A549 (cell line): Measurements from ENCODE around the gene ABCA5. TPM values are rescaled to one million over a fixed set of nuclear protein-coding genes. Genes with fewer than 3 reads are reported as not detected.
"Not testable (repeated sequence)": the region's sequence is repeated elsewhere in the genome, so short reads cannot be mapped to it uniquely, and the experiment has no call there.

Experiments
- ATAC-seq, 2 experiments: fragments of 200-7000 bp in 1 of 2; fragments of >200 bp in 1 of 2; cut with Nextera tagmentation in 1 of 2; cut with Tn5 transposase in 1 of 2; 3 replicates each; pipeline versions ENCODE4 v1.8.0 to v1.9.1; 2018 to 2020; ENCODE audit warnings: mild to moderate bottlenecking in 1 of 2, moderate library complexity in 1 of 2
- CTCF ChIA-PET: fragments of 300-600 bp; sonication (Branson Sonifier 250); formaldehyde crosslinking; extraction: SDS; loops from one replicate; lab custom pipeline; 2021; ENCODE audit warnings: antibody characterized with exemption, inconsistent platforms; lab: Yijun Ruan, JAX
- POLR2A ChIA-PET: fragments of 350-600 bp; formaldehyde crosslinking; extraction: SDS; loops from one replicate; lab custom pipeline; 2021; ENCODE audit warnings: antibody characterized with exemption, inconsistent platforms; lab: Yijun Ruan, JAX
- DNase-seq, 2 experiments: peaks; one replicate each; pipeline versions ENCODE4 v3.0.0 to v3.0.0-alpha.2; 2011 to 2016; ENCODE audit warnings: low read depth in 1 of 2, low spot score in 1 of 2
- FAIRE-seq: peaks from 2 replicates; lab custom pipeline; 2011; peaks lifted over from hg19 to GRCh38; lab: Jason Lieb, UNC
- H3K27ac ChIP-seq, 2 experiments: fragments of >200 bp; sonication (Bioruptor Twin); formaldehyde crosslinking; 3 replicates each; pipeline ENCODE4 v1.5.1; 2016 to 2017
- H3K4me1 ChIP-seq: fragments of >200 bp; sonication (Bioruptor Twin); formaldehyde crosslinking; 3 replicates; pipeline ENCODE4 v1.6.1; 2016
- H3K4me2 ChIP-seq: fragments of >200 bp; sonication (Bioruptor Twin); formaldehyde crosslinking; 3 replicates; pipeline ENCODE4 v1.6.1; 2016
- H3K4me3 ChIP-seq: fragments of >200 bp; sonication (Bioruptor Twin); formaldehyde crosslinking; 3 replicates; pipeline ENCODE4 v1.5.1; 2016
- H3K9me3 ChIP-seq: fragments of >200 bp; sonication (Bioruptor Twin); formaldehyde crosslinking; 3 replicates; pipeline ENCODE4 v1.6.1; 2016
- BHLHE40 ChIP-seq: IDR thresholded peaks from 2 replicates; pipeline ENCODE4 v1.6.1; 2012; ENCODE audit warnings: low read depth, low read length, inconsistent platforms
- CBX2 ChIP-seq: fragments of 200-600 bp; sonication (generic); IDR thresholded peaks from 2 replicates; pipeline ENCODE4 v1.6.1; 2016; ENCODE audit warnings: low read depth, mild to moderate bottlenecking, borderline replicate concordance
- CBX8 ChIP-seq: fragments of 200-600 bp; sonication (generic); IDR thresholded peaks from 2 replicates; pipeline ENCODE4 v1.6.1; 2016
- EHF ChIP-seq: fragments of 250-450 bp; sonication (Bioruptor Pico); IDR thresholded peaks from 2 replicates; pipeline ENCODE4 v1.5.0; 2020; ENCODE audit warnings: mild to moderate bottlenecking
- EHMT2 ChIP-seq: fragments of 200-600 bp; sonication (generic); IDR thresholded peaks from 2 replicates; pipeline ENCODE4 v1.6.1; 2016; ENCODE audit warnings: antibody characterized with exemption, low read depth, mild to moderate bottlenecking, moderate library complexity
- FOSB ChIP-seq: fragments of 250-450 bp; sonication (Bioruptor Pico); IDR thresholded peaks from 2 replicates; pipeline ENCODE4 v1.5.0; 2020; ENCODE audit warnings: mild to moderate bottlenecking, moderate library complexity
- FOXS1 ChIP-seq: fragments of 250-450 bp; sonication (Bioruptor Pico); IDR thresholded peaks from 2 replicates; pipeline ENCODE4 v1.5.0; 2020; ENCODE audit warnings: mild to moderate bottlenecking, moderate library complexity
- HES2 ChIP-seq: fragments of >200 bp; sonication (Bioruptor Twin); formaldehyde crosslinking; IDR thresholded peaks from 2 replicates; pipeline ENCODE4 v1.6.1; 2016
- HEYL ChIP-seq: fragments of 250-450 bp; sonication (Bioruptor Pico); IDR thresholded peaks from 2 replicates; pipeline ENCODE4 v1.8.0; 2021; ENCODE audit warnings: mild to moderate bottlenecking, moderate library complexity
- HOXB13 ChIP-seq: fragments of 250-450 bp; sonication (Bioruptor Pico); IDR thresholded peaks from 2 replicates; pipeline ENCODE4 v1.5.0; 2020; ENCODE audit warnings: low read depth, mild to moderate bottlenecking, moderate library complexity
- JUN ChIP-seq, 2 experiments: fragments of >200 bp; sonication (Bioruptor Twin); formaldehyde crosslinking; IDR thresholded peaks; 2 replicates in 1 of 2; 3 replicates in 1 of 2; pipeline ENCODE4 v1.6.1; 2016 to 2017
- KDM1A ChIP-seq: fragments of 200-600 bp; sonication (generic); IDR thresholded peaks from 2 replicates; pipeline ENCODE4 v1.6.1; 2016; ENCODE audit warnings: low read depth, mild to moderate bottlenecking
- MAFK ChIP-seq: fragments of 450-650 bp; IDR thresholded peaks from 2 replicates; pipeline ENCODE4 v1.6.1; 2014; ENCODE audit not compliant: partially characterized antibody
- MAX ChIP-seq: IDR thresholded peaks from 2 replicates; pipeline ENCODE4 v1.6.1; 2012
- MAZ ChIP-seq: fragments of 150-350 bp; IDR thresholded peaks from 2 replicates; pipeline ENCODE4 v1.6.1; 2014; ENCODE audit warnings: antibody characterized with exemption, low read depth, low read length, borderline replicate concordance
- MYC ChIP-seq: IDR thresholded peaks from 2 replicates; pipeline ENCODE4 v1.6.1; 2012; ENCODE audit warnings: mild to moderate bottlenecking, inconsistent platforms, low read length, improper control_type of control experiment, borderline replicate concordance
- NPAS2 ChIP-seq: fragments of 250-450 bp; sonication (Bioruptor Pico); IDR thresholded peaks from 2 replicates; pipeline ENCODE4 v1.8.0; 2022; ENCODE audit warnings: mild to moderate bottlenecking, moderate library complexity, borderline replicate concordance
- NR3C1 ChIP-seq: fragments of >200 bp; sonication (Bioruptor Twin); formaldehyde crosslinking; IDR thresholded peaks from 3 replicates; pipeline ENCODE4 v1.6.1; 2017
- POLR2AphosphoS2 ChIP-seq: conservative IDR thresholded peaks from 2 replicates; pipeline ENCODE4 v1.6.1; 2012; ENCODE audit warnings: low read length, improper control_type of control experiment, inconsistent platforms
- RARB ChIP-seq: fragments of 250-450 bp; sonication (Bioruptor Pico); IDR thresholded peaks from 2 replicates; pipeline ENCODE4 v1.8.0; 2021; ENCODE audit warnings: mild to moderate bottlenecking, moderate library complexity
- RCOR1 ChIP-seq: fragments of 150-350 bp; IDR thresholded peaks from 2 replicates; pipeline ENCODE4 v1.6.1; 2014; ENCODE audit warnings: antibody characterized with exemption, low read length, low read depth
- RFX5 ChIP-seq: fragments of 450-650 bp; IDR thresholded peaks from 2 replicates; pipeline ENCODE4 v1.7.1; 2014; ENCODE audit warnings: antibody characterized with exemption, mild to moderate bottlenecking, moderate library complexity
- RNF2 ChIP-seq: fragments of 200-600 bp; sonication (generic); IDR thresholded peaks from 2 replicates; pipeline ENCODE4 v1.6.1; 2016; ENCODE audit warnings: low read depth, mild to moderate bottlenecking, antibody characterized with exemption, moderate library complexity, borderline replicate concordance
- TP53 ChIP-seq: fragments of 250-450 bp; sonication (Bioruptor Pico); IDR thresholded peaks from 2 replicates; pipeline ENCODE4 v1.5.0; 2021; ENCODE audit warnings: mild to moderate bottlenecking, moderate library complexity
- ZFP36 ChIP-seq: fragments of 450-650 bp; IDR thresholded peaks from 2 replicates; pipeline ENCODE4 v1.6.1; 2014; ENCODE audit warnings: borderline replicate concordance; ENCODE audit not compliant: partially characterized antibody
- WGBS: methylation state at CpG from one replicate; pipeline ENCODE4 v1.1.6; 2017; ENCODE audit errors: missing lambda C conversion rate; 5-methylcytosine and 5-hydroxymethylcytosine counted together
- polyA plus RNA-seq, 4 experiments: library from polyadenylated mRNA; depleted of rRNA in 3 of 4; stranded (reverse); fragments of >200 nt; fragmentation: RNase III in 1 of 4; extraction: RNeasy Plus Mini Kit Qiagen cat#74134 plus additional on column Dnase treatment in 1 of 4; gene quantifications; 2 replicates in 3 of 4; 3 replicates in 1 of 4; pipeline ENCODE4 v1.2.3, GENCODE V29; 2011 to 2017

The ABCA5 gene
- polyA plus RNA-seq, 2 of the 4 experiments (the other 2 are of a cell fraction): 4.5 to 9.1 TPM

GRCh38 chr17:69286257-69286656 lies 40.7 kb downstream of the ABCA5 start (continued):
- TF ChIP-seq RCOR1 (no peak), CBX2 (no peak), BHLHE40 (no peak), JUN (IDR thresholded peaks at IDR 0.05) (no peak), NR3C1 (no peak), NPAS2 (CRISPR knock-in tag) (no peak), MAZ (no peak), TP53 (CRISPR knock-in tag) (no peak), EHF (no peak), HES2 (no peak)
- TF ChIP-seq, all 56 proteins: peak for 0

GRCh38 chr17:69284646-69285045 lies 42.3 kb downstream of the ABCA5 start:
- WGBS: 94% methylated on average over 2 of the region's 2 CpGs
- POLR2A ChIA-PET: no interaction called here
- FAIRE-seq (no peak), ATAC-seq (no peak), DNase-seq (no peak)
- Histone ChIP-seq H3K4me2 (no peak overlapping the region), H3K27ac (no peak overlapping the region), H3K4me1 (peaks cover 18% of the 10 kb centered on the region), H3K9me3 (no peaks in the 10 kb centered on the region), H3K4me3 (no peak overlapping the region)
- CTCF ChIA-PET: no interaction called here
- TF ChIP-seq MAFK (peak; percentile 82), EHMT2 (no peak), RNF2 (no peak), RFX5 (no peak), HOXB13 (CRISPR knock-in tag) (no peak)

GRCh38 chr17:69282002-69282401 lies 44.9 kb downstream of the ABCA5 start:
- no peak overlapping the region for H3K4me2 ChIP-seq
- CTCF ChIA-PET: no interaction called here
- FAIRE-seq (peak; percentile 68), ATAC-seq (no peak)
- TF ChIP-seq BHLHE40 (no peak), HEYL (CRISPR knock-in tag) (no peak), KDM1A (no peak), MAX (no peak), POLR2AphosphoS2 (no peak), CBX8 (no peak)
- TF ChIP-seq, all 56 proteins: peak for 0
- 94% methylated on average over 3 of the region's 3 CpGs for whole genome bisulfite sequencing
- DNase-seq: no peak
- Histone ChIP-seq H3K9me3 (no peaks in the 10 kb centered on the region), H3K4me3 (no peak overlapping the region), H3K27ac (no peak overlapping the region), H3K4me1 (peaks cover 13% of the 10 kb centered on the region)
- POLR2A ChIA-PET: no interaction called here

- POLR2A ChIA-PET: not testable (repeated sequence)
These were observed 50.7 kb downstream of the ABCA5 start for GRCh38 chr17:69276279-69276678.

GRCh38 chr17:69275751-69276150 lies 51.2 kb downstream of the ABCA5 start:
- CTCF ChIA-PET: interaction anchor here (1.0 kb wide), 1 partner anchor 28 kb away, joined by 4 read pairs; no protein-coding TSS in a partner anchor
- no peak for FAIRE-seq
- TF ChIP-seq HEYL (CRISPR knock-in tag): no peak
- no peak for TF ChIP-seq KDM1A
- no peak for TF ChIP-seq FOXS1
- no peak for TF ChIP-seq CBX2
- TF ChIP-seq CBX8: no peak
- no peak for TF ChIP-seq FOSB (CRISPR knock-in tag)
- no peak for TF ChIP-seq MYC
- TF ChIP-seq ZFP36: no peak
- TF ChIP-seq RARB (CRISPR knock-in tag): no peak

More at GRCh38 chr17:69276279-69276678, 50.7 kb downstream of the ABCA5 start:
- not testable (repeated sequence) for H3K9me3 ChIP-seq, DNase-seq, FAIRE-seq, H3K27ac ChIP-seq, H3K4me1 ChIP-seq, ATAC-seq, H3K4me3 ChIP-seq, H3K4me2 ChIP-seq
- WGBS: 83% methylated on average over 4 of the region's 4 CpGs
- CTCF ChIA-PET: interaction anchor here (1.0 kb wide), 1 partner anchor 29 kb away, joined by 4 read pairs; no protein-coding TSS in a partner anchor

More at GRCh38 chr17:69275751-69276150, 51.2 kb downstream of the ABCA5 start:
- Histone ChIP-seq H3K4me3 (no peak overlapping the region), H3K4me1 (no peaks in the 10 kb centered on the region), H3K27ac (no peak overlapping the region), H3K9me3 (no peaks in the 10 kb centered on the region), H3K4me2 (no peak overlapping the region)
- DNase-seq (no peak), ATAC-seq (no peak)
- 77% methylated on average over 4 of the region's 4 CpGs for WGBS
- POLR2A ChIA-PET: no interaction called here
